Measurements from ENCODE around the gene USP28.
"Not testable (repeated sequence)": the region's sequence is repeated elsewhere in the genome, so short reads cannot be mapped to it uniquely, and the experiment has no call there.

Gene USP28

DNA sequence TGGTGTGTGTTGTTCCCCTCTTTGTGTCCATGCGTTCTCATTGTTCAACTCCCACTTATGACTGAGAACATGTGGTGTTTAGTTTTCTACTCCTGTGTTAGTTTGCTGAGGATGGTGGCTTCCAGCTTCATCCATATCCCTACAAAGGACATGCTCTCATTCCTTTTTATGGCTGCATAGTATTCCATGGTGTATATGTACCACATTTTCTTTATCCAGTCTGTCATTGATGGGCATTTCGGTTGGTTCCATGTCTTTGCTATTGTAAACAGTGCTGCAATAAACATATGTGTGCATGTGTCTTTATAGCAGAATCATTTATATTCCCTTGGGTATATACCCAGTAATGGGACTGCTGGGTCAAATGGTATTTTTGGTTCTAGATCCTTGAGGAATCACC lies 112.3 kb downstream of the USP28 start:
- DNase-seq = not testable (repeated sequence)

DNA sequence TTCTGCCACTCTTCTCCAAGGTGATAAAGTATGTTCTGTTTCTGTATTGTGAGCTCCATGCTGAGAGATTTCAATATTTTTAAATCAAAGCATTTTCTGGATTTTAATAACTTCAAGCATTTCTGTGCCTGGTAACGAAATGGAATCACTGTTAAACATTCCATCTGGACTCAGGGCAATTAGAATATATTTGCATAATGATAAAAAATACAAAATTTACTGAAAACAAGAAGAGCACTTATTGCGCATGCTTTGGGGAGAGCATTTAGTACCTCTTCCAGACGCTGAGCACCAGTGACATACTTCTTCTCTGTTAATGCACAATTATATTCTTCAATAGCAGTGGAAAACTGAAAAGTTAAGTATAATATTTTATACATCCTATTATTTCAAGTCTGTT lies 115.1 kb downstream of the USP28 start:
- no peak for DNase-seq

DNA sequence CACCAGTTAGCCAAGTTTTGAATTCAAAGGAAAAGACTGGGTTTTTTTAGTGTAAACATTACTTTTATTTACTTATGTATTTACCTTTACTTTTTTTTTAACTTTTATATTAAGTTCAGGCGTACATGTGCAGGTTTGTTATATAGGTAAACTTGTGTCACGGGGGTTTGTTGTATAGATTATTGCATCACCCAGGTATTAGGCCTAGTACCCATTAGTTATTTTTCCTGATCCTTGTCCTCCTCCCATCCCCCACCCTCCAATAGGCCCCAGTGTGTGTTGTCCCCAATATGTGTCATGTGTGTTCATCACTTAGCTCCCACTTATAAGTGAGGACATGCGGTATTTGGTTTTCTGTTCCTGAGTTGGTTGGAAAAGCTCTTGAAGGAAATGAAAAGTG lies 122.4 kb downstream of the USP28 start:
- no peak for DNase-seq
